ENCODE data around the gene CD55. TPM values are rescaled to one million over a fixed set of nuclear protein-coding genes. Genes with fewer than 3 reads are reported as not detected.

Gene CD55
- polyA plus RNA-seq, 2 donors = 48.6 to 118 TPM

GRCh38 chr1:207335138-207335537 is 13.7 kb downstream of the CD55 start:
- 98% methylated on average over 3 of the region's 3 CpGs for WGBS, 2 donors
- Histone ChIP-seq H3K4me1 (ENCODE audit: control insufficient read depth in 2 of 2, insufficient read depth in 2 of 2, low read length in 1 of 2) (no peaks in the 10 kb centered on the region), H3K4me3 (ENCODE audit: low read depth in 1 of 2, low read length in 2 of 2) (no peak overlapping the region), H3K36me3 (ENCODE audit: control insufficient read depth in 2 of 2, insufficient read depth in 2 of 2, low read length in 1 of 2) (peaks cover 3 to 8% of the 10 kb centered on the region in 2 donors), H3K27ac (ENCODE audit: low read depth in 2 of 2, low read length in 1 of 2) (no peak overlapping the region), H3K27me3 (ENCODE audit: control insufficient read depth in 1 of 2, insufficient read depth in 2 of 2, low read length in 2 of 2) (no peaks in the 10 kb centered on the region), H3K9me3 (ENCODE audit: control insufficient read depth in 2 of 2, insufficient read depth in 1 of 2, low read depth in 1 of 2, low read length in 1 of 2) (no peaks in the 10 kb centered on the region)

- no peak overlapping the region for H3K4me3 ChIP-seq (ENCODE audit: low read depth in 1 of 2, low read length in 2 of 2)
- 64 to 71% methylated on average over 6 of the region's 6 CpGs for WGBS, 2 donors
- peak overlapping the region in 1 of 2 donors; percentile 2 for H3K27ac ChIP-seq (ENCODE audit: low read depth in 2 of 2, low read length in 1 of 2)
- H3K4me1 ChIP-seq (ENCODE audit: control insufficient read depth in 2 of 2, insufficient read depth in 2 of 2, low read length in 1 of 2) = no peaks in the 10 kb centered on the region
- H3K36me3 ChIP-seq (ENCODE audit: control insufficient read depth in 2 of 2, insufficient read depth in 2 of 2, low read length in 1 of 2) = peaks cover 3 to 8% of the 10 kb centered on the region in 2 donors
- no peaks in the 10 kb centered on the region for H3K27me3 ChIP-seq (ENCODE audit: control insufficient read depth in 1 of 2, insufficient read depth in 2 of 2, low read length in 2 of 2)
- H3K9me3 ChIP-seq (ENCODE audit: control insufficient read depth in 2 of 2, insufficient read depth in 1 of 2, low read depth in 1 of 2, low read length in 1 of 2) = no peaks in the 10 kb centered on the region
Observed at GRCh38 chr1:207335695-207336363, 14.4 kb downstream of the CD55 start.

DNA sequence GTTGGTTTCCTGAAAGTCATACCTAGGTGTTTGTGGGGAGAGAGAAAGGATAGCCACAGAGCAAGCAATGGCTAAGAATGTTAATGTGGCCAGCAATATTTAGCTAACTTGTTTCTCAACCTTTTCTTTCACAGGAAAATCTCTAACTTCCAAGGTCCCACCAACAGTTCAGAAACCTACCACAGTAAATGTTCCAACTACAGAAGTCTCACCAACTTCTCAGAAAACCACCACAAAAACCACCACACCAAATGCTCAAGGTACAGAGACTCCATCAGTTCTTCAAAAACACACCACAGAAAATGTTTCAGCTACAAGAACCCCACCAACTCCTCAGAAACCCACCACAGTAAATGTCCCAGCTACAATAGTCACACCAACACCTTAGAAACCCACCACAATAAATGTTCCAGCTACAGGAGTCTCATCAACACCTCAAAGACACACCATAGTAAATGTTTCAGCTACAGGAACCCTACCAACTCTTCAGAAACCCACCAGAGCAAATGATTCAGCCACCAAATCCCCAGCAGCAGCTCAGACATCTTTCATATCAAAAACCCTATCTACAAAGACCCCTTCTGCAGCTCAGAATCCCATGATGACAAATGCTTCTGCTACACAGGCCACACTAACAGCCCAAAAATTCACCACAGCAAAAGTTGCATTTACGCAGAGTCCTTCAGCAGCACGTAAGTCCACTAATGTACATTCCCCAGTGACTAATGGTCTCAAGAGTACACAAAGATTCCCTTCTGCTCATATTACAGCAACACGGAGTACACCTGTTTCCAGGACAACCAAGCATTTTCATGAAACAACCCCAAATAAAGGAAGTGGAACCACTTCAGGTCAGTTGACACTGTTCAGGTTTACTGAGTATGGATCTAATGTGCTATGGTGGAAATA is 15.3 kb downstream of the CD55 start:
- H3K36me3 ChIP-seq (ENCODE audit: control insufficient read depth in 2 of 2, insufficient read depth in 2 of 2, low read length in 1 of 2) = peaks cover 3 to 8% of the 10 kb centered on the region in 2 donors
- peak overlapping the region; percentile 29 to 44 for H3K27ac ChIP-seq (ENCODE audit: low read depth in 2 of 2, low read length in 1 of 2)
- WGBS, 2 donors = 43 to 47% methylated on average over 3 of the region's 3 CpGs
- H3K4me3 ChIP-seq (ENCODE audit: low read depth in 1 of 2, low read length in 2 of 2) = no peak overlapping the region
- H3K4me1 ChIP-seq (ENCODE audit: control insufficient read depth in 2 of 2, insufficient read depth in 2 of 2, low read length in 1 of 2) = no peaks in the 10 kb centered on the region
- no peaks in the 10 kb centered on the region for H3K9me3 ChIP-seq (ENCODE audit: control insufficient read depth in 2 of 2, insufficient read depth in 1 of 2, low read depth in 1 of 2, low read length in 1 of 2)
- no peaks in the 10 kb centered on the region for H3K27me3 ChIP-seq (ENCODE audit: control insufficient read depth in 1 of 2, insufficient read depth in 2 of 2, low read length in 2 of 2)

- Histone ChIP-seq H3K4me1 (ENCODE audit: control insufficient read depth in 2 of 2, insufficient read depth in 2 of 2, low read length in 1 of 2) (no peaks in the 10 kb centered on the region), H3K27me3 (ENCODE audit: control insufficient read depth in 1 of 2, insufficient read depth in 2 of 2, low read length in 2 of 2) (no peaks in the 10 kb centered on the region), H3K9me3 (ENCODE audit: control insufficient read depth in 2 of 2, insufficient read depth in 1 of 2, low read depth in 1 of 2, low read length in 1 of 2) (no peaks in the 10 kb centered on the region), H3K36me3 (ENCODE audit: control insufficient read depth in 2 of 2, insufficient read depth in 2 of 2, low read length in 1 of 2) (peaks cover 0 to 9% of the 10 kb centered on the region in 2 donors), H3K4me3 (ENCODE audit: low read depth in 1 of 2, low read length in 2 of 2) (no peak overlapping the region), H3K27ac (ENCODE audit: low read depth in 2 of 2, low read length in 1 of 2) (no peak overlapping the region)
- 89 to 96% methylated on average over 1 of the region's 1 CpG for WGBS, 2 donors
Observed at GRCh38 chr1:207342332-207342731, 20.9 kb downstream of the CD55 start.

DNA sequence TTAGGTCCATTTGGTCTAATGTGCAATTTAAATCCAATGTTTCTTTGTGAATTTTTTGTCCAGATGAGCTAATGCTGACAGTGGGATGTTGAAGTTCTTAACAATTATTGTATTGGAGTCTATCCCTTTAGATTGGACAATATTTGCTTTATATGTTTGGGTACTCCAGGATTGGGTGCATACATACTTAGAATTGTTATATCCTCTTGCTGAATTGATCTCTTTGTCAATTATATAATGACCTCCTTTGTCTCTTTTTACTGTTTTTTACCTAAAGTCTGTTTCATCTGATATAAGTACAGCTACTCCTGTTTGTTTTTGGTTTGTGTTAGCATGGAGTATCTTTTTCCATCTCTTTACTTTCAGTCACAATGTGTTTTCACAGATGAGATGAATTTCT is 22.2 kb downstream of the CD55 start:
- Histone ChIP-seq H3K4me3 (ENCODE audit: low read depth in 1 of 2, low read length in 2 of 2) (no peak overlapping the region), H3K27me3 (ENCODE audit: control insufficient read depth in 1 of 2, insufficient read depth in 2 of 2, low read length in 2 of 2) (no peaks in the 10 kb centered on the region), H3K4me1 (ENCODE audit: control insufficient read depth in 2 of 2, insufficient read depth in 2 of 2, low read length in 1 of 2) (no peaks in the 10 kb centered on the region), H3K9me3 (ENCODE audit: control insufficient read depth in 2 of 2, insufficient read depth in 1 of 2, low read depth in 1 of 2, low read length in 1 of 2) (no peaks in the 10 kb centered on the region), H3K36me3 (ENCODE audit: control insufficient read depth in 2 of 2, insufficient read depth in 2 of 2, low read length in 1 of 2) (peaks cover 0 to 9% of the 10 kb centered on the region in 2 donors), H3K27ac (ENCODE audit: low read depth in 2 of 2, low read length in 1 of 2) (no peak overlapping the region)

GRCh38 chr1:207344221-207344620 is 22.7 kb downstream of the CD55 start:
- no peaks in the 10 kb centered on the region for H3K4me1 ChIP-seq (ENCODE audit: control insufficient read depth in 2 of 2, insufficient read depth in 2 of 2, low read length in 1 of 2)
- no peaks in the 10 kb centered on the region for H3K27me3 ChIP-seq (ENCODE audit: control insufficient read depth in 1 of 2, insufficient read depth in 2 of 2, low read length in 2 of 2)
- no peak overlapping the region for H3K4me3 ChIP-seq (ENCODE audit: low read depth in 1 of 2, low read length in 2 of 2)
- H3K27ac ChIP-seq (ENCODE audit: low read depth in 2 of 2, low read length in 1 of 2) = no peak overlapping the region
- WGBS, 2 donors = 96% methylated on average over 2 of the region's 2 CpGs
- H3K9me3 ChIP-seq (ENCODE audit: control insufficient read depth in 2 of 2, insufficient read depth in 1 of 2, low read depth in 1 of 2, low read length in 1 of 2) = no peaks in the 10 kb centered on the region
- peaks cover 0 to 9% of the 10 kb centered on the region in 2 donors for H3K36me3 ChIP-seq (ENCODE audit: control insufficient read depth in 2 of 2, insufficient read depth in 2 of 2, low read length in 1 of 2)

GRCh38 chr1:207345644-207346477 is 24.4 kb downstream of the CD55 start:
- Histone ChIP-seq H3K36me3 (ENCODE audit: control insufficient read depth in 2 of 2, insufficient read depth in 2 of 2, low read length in 1 of 2) (peaks cover 0 to 9% of the 10 kb centered on the region in 2 donors), H3K27ac (ENCODE audit: low read depth in 2 of 2, low read length in 1 of 2) (no peak overlapping the region)
- 80 to 82% methylated on average over 7 of the region's 7 CpGs for WGBS, 2 donors

GRCh38 chr1:207346513-207346912 is 25.0 kb downstream of the CD55 start:
- Histone ChIP-seq H3K36me3 (ENCODE audit: control insufficient read depth in 2 of 2, insufficient read depth in 2 of 2, low read length in 1 of 2) (peaks cover 0 to 9% of the 10 kb centered on the region in 2 donors), H3K27ac (ENCODE audit: low read depth in 2 of 2, low read length in 1 of 2) (no peak overlapping the region), H3K4me1 (ENCODE audit: control insufficient read depth in 2 of 2, insufficient read depth in 2 of 2, low read length in 1 of 2) (no peaks in the 10 kb centered on the region), H3K9me3 (ENCODE audit: control insufficient read depth in 2 of 2, insufficient read depth in 1 of 2, low read depth in 1 of 2, low read length in 1 of 2) (no peaks in the 10 kb centered on the region), H3K27me3 (ENCODE audit: control insufficient read depth in 1 of 2, insufficient read depth in 2 of 2, low read length in 2 of 2) (no peaks in the 10 kb centered on the region), H3K4me3 (ENCODE audit: low read depth in 1 of 2, low read length in 2 of 2) (no peak overlapping the region)
- 81 to 84% methylated on average over 3 of the region's 3 CpGs for WGBS, 2 donors

More at GRCh38 chr1:207345644-207346477, 24.4 kb downstream of the CD55 start:
- Histone ChIP-seq H3K9me3 (ENCODE audit: control insufficient read depth in 2 of 2, insufficient read depth in 1 of 2, low read depth in 1 of 2, low read length in 1 of 2) (no peaks in the 10 kb centered on the region), H3K4me3 (ENCODE audit: low read depth in 1 of 2, low read length in 2 of 2) (no peak overlapping the region), H3K4me1 (ENCODE audit: control insufficient read depth in 2 of 2, insufficient read depth in 2 of 2, low read length in 1 of 2) (no peaks in the 10 kb centered on the region), H3K27me3 (ENCODE audit: control insufficient read depth in 1 of 2, insufficient read depth in 2 of 2, low read length in 2 of 2) (no peaks in the 10 kb centered on the region)

GRCh38 chr1:207349979-207350378 is 28.5 kb downstream of the CD55 start:
- 96 to 97% methylated on average over 2 of the region's 2 CpGs for WGBS, 2 donors
- Histone ChIP-seq H3K27me3 (ENCODE audit: control insufficient read depth in 1 of 2, insufficient read depth in 2 of 2, low read length in 2 of 2) (no peaks in the 10 kb centered on the region), H3K27ac (ENCODE audit: low read depth in 2 of 2, low read length in 1 of 2) (no peak overlapping the region), H3K4me3 (ENCODE audit: low read depth in 1 of 2, low read length in 2 of 2) (no peak overlapping the region), H3K4me1 (ENCODE audit: control insufficient read depth in 2 of 2, insufficient read depth in 2 of 2, low read length in 1 of 2) (no peaks in the 10 kb centered on the region), H3K36me3 (ENCODE audit: control insufficient read depth in 2 of 2, insufficient read depth in 2 of 2, low read length in 1 of 2) (peaks cover 0 to 9% of the 10 kb centered on the region in 2 donors), H3K9me3 (ENCODE audit: control insufficient read depth in 2 of 2, insufficient read depth in 1 of 2, low read depth in 1 of 2, low read length in 1 of 2) (no peaks in the 10 kb centered on the region)

Measured in esophagus (tissue), 2 donors.